ENCODE measurements around the gene GNPTG. TPM values are rescaled to one million over a fixed set of nuclear protein-coding genes. Genes with fewer than 3 reads are reported as not detected.

GNPTG gene
- total and polyA plus RNA-seq, 2 of the 13 experiments (the other 11 are each of a cell fraction or from before 2014, with no cell fraction given): 22.7 to 71.1 TPM

- TF ChIP-seq ZNF230 (CRISPR knock-in tag; IDR thresholded peaks at IDR 0.05) (no peak), TFE3 (CRISPR knock-in tag; IDR thresholded peaks at IDR 0.05) (no peak), CSRNP2 (CRISPR knock-in tag; conservative IDR thresholded peaks at IDR 0.05; ENCODE audit: low read depth) (no peak), SIN3A (IDR thresholded peaks at IDR 0.05; ENCODE audit: borderline replicate concordance, low read depth, low read length) (peak; percentile 74; the same call in 1 of the 2 replicates), ZNF772 (CRISPR knock-in tag; IDR thresholded peaks at IDR 0.05) (no peak), KLF9 (CRISPR knock-in tag; IDR thresholded peaks at IDR 0.05; ENCODE audit: low read depth) (no peak), ARID4A (CRISPR knock-in tag; IDR thresholded peaks at IDR 0.05; ENCODE audit: borderline replicate concordance) (peak; percentile 86; the same call in 1 of the 2 replicates), ERF (CRISPR knock-in tag; IDR thresholded peaks at IDR 0.05) (no peak), HOXD1 (CRISPR knock-in tag; IDR thresholded peaks at IDR 0.05) (no peak), RXRA (CRISPR knock-in tag; IDR thresholded peaks at IDR 0.05) (peak; percentile 54; the same call in 1 of the 2 replicates), ZNF503 (CRISPR knock-in tag; IDR thresholded peaks at IDR 0.05) (no peak), HOXA9 (CRISPR knock-in tag; IDR thresholded peaks at IDR 0.05; ENCODE audit: borderline replicate concordance) (no peak), POGZ (CRISPR knock-in tag; IDR thresholded peaks at IDR 0.05) (no peak), ZNF235 (CRISPR knock-in tag; IDR thresholded peaks at IDR 0.05; ENCODE audit: borderline replicate concordance) (no peak), GATA4 (IDR thresholded peaks at IDR 0.05; ENCODE audit: borderline replicate concordance, low read depth) (no peak)
- TF ChIP-seq, protein P1, sequence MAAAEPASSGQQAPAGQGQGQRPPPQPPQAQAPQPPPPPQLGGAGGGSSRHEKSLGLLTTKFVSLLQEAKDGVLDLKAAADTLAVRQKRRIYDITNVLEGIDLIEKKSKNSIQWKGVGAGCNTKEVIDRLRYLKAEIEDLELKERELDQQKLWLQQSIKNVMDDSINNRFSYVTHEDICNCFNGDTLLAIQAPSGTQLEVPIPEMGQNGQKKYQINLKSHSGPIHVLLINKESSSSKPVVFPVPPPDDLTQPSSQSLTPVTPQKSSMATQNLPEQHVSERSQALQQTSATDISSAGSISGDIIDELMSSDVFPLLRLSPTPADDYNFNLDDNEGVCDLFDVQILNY (CRISPR knock-in tag; conservative IDR thresholded peaks at IDR 0.05): no peak
- TF ChIP-seq, protein P2, sequence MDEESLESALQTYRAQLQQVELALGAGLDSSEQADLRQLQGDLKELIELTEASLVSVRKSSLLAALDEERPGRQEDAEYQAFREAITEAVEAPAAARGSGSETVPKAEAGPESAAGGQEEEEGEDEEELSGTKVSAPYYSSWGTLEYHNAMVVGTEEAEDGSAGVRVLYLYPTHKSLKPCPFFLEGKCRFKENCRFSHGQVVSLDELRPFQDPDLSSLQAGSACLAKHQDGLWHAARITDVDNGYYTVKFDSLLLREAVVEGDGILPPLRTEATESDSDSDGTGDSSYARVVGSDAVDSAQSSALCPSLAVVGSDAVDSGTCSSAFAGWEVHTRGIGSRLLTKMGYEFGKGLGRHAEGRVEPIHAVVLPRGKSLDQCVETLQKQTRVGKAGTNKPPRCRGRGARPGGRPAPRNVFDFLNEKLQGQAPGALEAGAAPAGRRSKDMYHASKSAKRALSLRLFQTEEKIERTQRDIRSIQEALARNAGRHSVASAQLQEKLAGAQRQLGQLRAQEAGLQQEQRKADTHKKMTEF (CRISPR knock-in tag; IDR thresholded peaks at IDR 0.05): 0 out of 2 replicates have a peak, but pooled peaks have one; percentile 31
Observed at GRCh38 chr16:1342526-1343427, 9.0 kb upstream of the GNPTG start (continued).
